Testis (tissue), 3 donors: ENCODE results near the gene NRP2. TPM values are rescaled to one million over a fixed set of nuclear protein-coding genes. Genes with fewer than 3 reads are reported as not detected.

Source experiments
- DNase-seq: peaks from one replicate; pipeline ENCODE4 v3.0.0-alpha.2; 2019
- H3K27ac ChIP-seq, 2 donors: fragments of 200-600 bp; sonication (generic); one replicate each; pipeline ENCODE4 v1.5.1; 2019
- H3K27me3 ChIP-seq: fragments of 200-600 bp; sonication (generic); one replicate; pipeline ENCODE4 v1.5.1; 2019
- H3K36me3 ChIP-seq: fragments of 200-600 bp; sonication (generic); one replicate; pipeline ENCODE4 v1.5.1; 2017; ENCODE audit warnings: low read depth; ENCODE audit errors: missing control alignments
- H3K4me1 ChIP-seq: fragments of 200-600 bp; sonication (generic); one replicate; pipeline ENCODE4 v1.5.1; 2019
- H3K4me3 ChIP-seq, 2 donors: fragments of 200-600 bp; sonication (generic); one replicate each; pipeline ENCODE4 v1.5.1; 2017 to 2019
- H3K9me3 ChIP-seq: fragments of 200-600 bp; sonication (generic); one replicate; pipeline ENCODE4 v1.5.1; 2017
- POLR2A ChIP-seq: fragments of 450-650 bp; IDR thresholded peaks from one replicate; pipeline ENCODE4 v1.6.1; 2017; ENCODE audit warnings: antibody characterized with exemption, mild to moderate bottlenecking, moderate library complexity
- WGBS, 2 donors: methylation state at CpG; one replicate each; pipeline ENCODE4 v1.1.5; 2018; 5-methylcytosine and 5-hydroxymethylcytosine counted together
- intact Hi-C: fragments of 100-400 bp; cut with DNase I; formaldehyde crosslinking; loops from one replicate; pipeline ENCODE4 v1.15.1; 2023; ENCODE audit warnings: low total_unique reads
- polyA plus RNA-seq: library from polyadenylated mRNA; stranded (reverse); fragments of 350-450 nt; fragmentation: Illumina TruSeq; extraction: RNeasy Lipid Tissue Mini Kit (QIAGEN cat#74804); gene quantifications from one replicate; pipeline ENCODE4 v1.2.3, GENCODE V29; 2014; ENCODE audit warnings: low read depth, low replicate concordance; ENCODE audit not compliant: insufficient read depth
- total RNA-seq, 2 donors: library from RNA; depleted of rRNA; stranded (reverse); fragments of >200 nt; gene quantifications; one replicate each; pipeline ENCODE4 v1.2.3, GENCODE V29; 2016
- TF ChIP-seq, protein P1 (sequence below), 3 experiments: fragments of 450-650 bp in 2 of 3; fragments of 200-600 bp in 1 of 3; sonication (generic) in 1 of 3; IDR thresholded peaks; one replicate each; pipeline ENCODE4 v1.5.1; 2016 to 2019; ENCODE audit warnings: antibody characterized with exemption in 3 of 3, mild to moderate bottlenecking in 2 of 3, moderate library complexity in 1 of 3

The NRP2 gene
- total and polyA plus RNA-seq, 3 donors from 2014 or later = 6.3 to 10.6 (median 6.3) TPM

GRCh38 chr2:205808486-205809121, 126.3 kb downstream of the NRP2 start:
- whole genome bisulfite sequencing, 2 donors = 91 to 94% methylated on average over 7 of the region's 7 CpGs
- Histone ChIP-seq H3K4me1 (no peaks in the 10 kb centered on the region), H3K9me3 (no peaks in the 10 kb centered on the region), H3K36me3 (no peaks in the 10 kb centered on the region), H3K27me3 (no peaks in the 10 kb centered on the region), H3K27ac (no peak overlapping the region), H3K4me3 (no peak overlapping the region)
- TF ChIP-seq, protein P1, sequence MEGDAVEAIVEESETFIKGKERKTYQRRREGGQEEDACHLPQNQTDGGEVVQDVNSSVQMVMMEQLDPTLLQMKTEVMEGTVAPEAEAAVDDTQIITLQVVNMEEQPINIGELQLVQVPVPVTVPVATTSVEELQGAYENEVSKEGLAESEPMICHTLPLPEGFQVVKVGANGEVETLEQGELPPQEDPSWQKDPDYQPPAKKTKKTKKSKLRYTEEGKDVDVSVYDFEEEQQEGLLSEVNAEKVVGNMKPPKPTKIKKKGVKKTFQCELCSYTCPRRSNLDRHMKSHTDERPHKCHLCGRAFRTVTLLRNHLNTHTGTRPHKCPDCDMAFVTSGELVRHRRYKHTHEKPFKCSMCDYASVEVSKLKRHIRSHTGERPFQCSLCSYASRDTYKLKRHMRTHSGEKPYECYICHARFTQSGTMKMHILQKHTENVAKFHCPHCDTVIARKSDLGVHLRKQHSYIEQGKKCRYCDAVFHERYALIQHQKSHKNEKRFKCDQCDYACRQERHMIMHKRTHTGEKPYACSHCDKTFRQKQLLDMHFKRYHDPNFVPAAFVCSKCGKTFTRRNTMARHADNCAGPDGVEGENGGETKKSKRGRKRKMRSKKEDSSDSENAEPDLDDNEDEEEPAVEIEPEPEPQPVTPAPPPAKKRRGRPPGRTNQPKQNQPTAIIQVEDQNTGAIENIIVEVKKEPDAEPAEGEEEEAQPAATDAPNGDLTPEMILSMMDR (IDR thresholded peaks at IDR 0.05) = no peak
- no peak for TF ChIP-seq POLR2A
- no peak for DNase-seq
- intact Hi-C loops = no loop called here

DNA sequence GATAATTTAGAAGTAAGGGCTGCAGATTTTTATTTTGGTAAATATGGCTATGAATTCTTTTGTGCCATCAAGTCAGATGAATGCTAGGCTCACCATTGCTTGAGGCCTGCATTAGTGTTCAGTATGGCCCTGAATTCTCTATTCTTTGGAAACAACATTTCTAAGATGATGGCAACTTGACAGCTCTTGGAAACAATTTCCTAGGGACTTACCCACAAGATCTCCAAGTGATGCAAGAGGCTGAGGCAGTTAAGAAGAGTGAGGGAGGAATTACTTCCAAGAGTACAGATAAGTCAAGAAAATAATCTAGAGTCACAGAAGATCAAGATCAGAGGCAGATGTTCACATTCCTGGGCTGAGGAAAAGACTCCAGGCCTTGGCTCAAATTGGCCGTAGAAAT, 129.1 kb downstream of the NRP2 start:
- H3K36me3 ChIP-seq = no peaks in the 10 kb centered on the region
- H3K9me3 ChIP-seq = no peaks in the 10 kb centered on the region
- no peaks in the 10 kb centered on the region for H3K27me3 ChIP-seq
- H3K27ac ChIP-seq = no peak overlapping the region
- TF ChIP-seq, protein P1 (IDR thresholded peaks at IDR 0.05) = no peak
- TF ChIP-seq POLR2A = no peak
- H3K4me1 ChIP-seq = no peaks in the 10 kb centered on the region
- DNase-seq = no peak
- intact Hi-C loops = no loop called here
- no peak overlapping the region for H3K4me3 ChIP-seq
- WGBS, 2 donors = 97 to 100% methylated on average over 1 of the region's 1 CpG

- WGBS, 2 donors = 65 to 73% methylated on average over 1 of the region's 1 CpG
- no peaks in the 10 kb centered on the region for H3K9me3 ChIP-seq
Observed at GRCh38 chr2:205814039-205814364, 131.7 kb downstream of the NRP2 start.

GRCh38 chr2:205815673-205816072, 133.4 kb downstream of the NRP2 start:
- WGBS, 2 donors = 74 to 87% methylated on average over 3 of the region's 3 CpGs
- no peak overlapping the region for H3K27ac ChIP-seq
- H3K36me3 ChIP-seq = no peaks in the 10 kb centered on the region
- no peaks in the 10 kb centered on the region for H3K9me3 ChIP-seq
- DNase-seq = no peak
- no peak overlapping the region for H3K4me3 ChIP-seq
- H3K27me3 ChIP-seq = no peaks in the 10 kb centered on the region
- TF ChIP-seq, protein P1 (IDR thresholded peaks at IDR 0.05) = no peak
- no peak for TF ChIP-seq POLR2A
- intact Hi-C loops = no loop called here
- H3K4me1 ChIP-seq = no peaks in the 10 kb centered on the region

More at GRCh38 chr2:205814039-205814364, 131.7 kb downstream of the NRP2 start:
- no peak for DNase-seq
- Histone ChIP-seq H3K4me1 (no peaks in the 10 kb centered on the region), H3K27me3 (no peaks in the 10 kb centered on the region), H3K27ac (no peak overlapping the region), H3K4me3 (no peak overlapping the region), H3K36me3 (no peaks in the 10 kb centered on the region)
- TF ChIP-seq POLR2A = no peak
- TF ChIP-seq, protein P1 (IDR thresholded peaks at IDR 0.05) = no peak
- intact Hi-C loops = no loop called here

- intact Hi-C loops = no loop called here
- no peak overlapping the region for H3K4me3 ChIP-seq
- no peaks in the 10 kb centered on the region for H3K4me1 ChIP-seq
- no peak overlapping the region for H3K27ac ChIP-seq
- DNase-seq = no peak
- no peaks in the 10 kb centered on the region for H3K27me3 ChIP-seq
- H3K9me3 ChIP-seq = no peaks in the 10 kb centered on the region
- H3K36me3 ChIP-seq = no peaks in the 10 kb centered on the region
- TF ChIP-seq, protein P1 (IDR thresholded peaks at IDR 0.05) = no peak
- TF ChIP-seq POLR2A = no peak
Observed at GRCh38 chr2:205816268-205816667, 134.0 kb downstream of the NRP2 start.
